ENCODE measurements around the gene CDH4.

GRCh38 chr20:61701802-61702201, 449.7 kb downstream of the CDH4 start:
- TF ChIP-seq NBN (IDR thresholded peaks at IDR 0.05; ENCODE audit: low read depth): no peak
- no peak for TF ChIP-seq NCOA2 (IDR thresholded peaks at IDR 0.05; ENCODE audit: partially characterized antibody in 2 of 2)
